Pulmonary artery endothelial cell (primary cell): ENCODE data around the gene NT5C. TPM values are rescaled to one million over a fixed set of nuclear protein-coding genes. Genes with fewer than 3 reads are reported as not detected.
"Not testable (repeated sequence)": the region's sequence is repeated elsewhere in the genome, so short reads cannot be mapped to it uniquely, and the experiment has no call there.

Experiments
- DNase-seq: peaks from one replicate; pipeline ENCODE4 v3.0.0-alpha.2; 2011; ENCODE audit warnings: low read depth, low spot score
- total RNA-seq: library from RNA; depleted of rRNA; stranded (reverse); fragments of >200 nt; gene quantifications from 2 replicates; pipeline ENCODE4 v1.2.3, GENCODE V29; 2014

NT5C gene
- 9.5 TPM in 2 replicates for total RNA-seq

DNA sequence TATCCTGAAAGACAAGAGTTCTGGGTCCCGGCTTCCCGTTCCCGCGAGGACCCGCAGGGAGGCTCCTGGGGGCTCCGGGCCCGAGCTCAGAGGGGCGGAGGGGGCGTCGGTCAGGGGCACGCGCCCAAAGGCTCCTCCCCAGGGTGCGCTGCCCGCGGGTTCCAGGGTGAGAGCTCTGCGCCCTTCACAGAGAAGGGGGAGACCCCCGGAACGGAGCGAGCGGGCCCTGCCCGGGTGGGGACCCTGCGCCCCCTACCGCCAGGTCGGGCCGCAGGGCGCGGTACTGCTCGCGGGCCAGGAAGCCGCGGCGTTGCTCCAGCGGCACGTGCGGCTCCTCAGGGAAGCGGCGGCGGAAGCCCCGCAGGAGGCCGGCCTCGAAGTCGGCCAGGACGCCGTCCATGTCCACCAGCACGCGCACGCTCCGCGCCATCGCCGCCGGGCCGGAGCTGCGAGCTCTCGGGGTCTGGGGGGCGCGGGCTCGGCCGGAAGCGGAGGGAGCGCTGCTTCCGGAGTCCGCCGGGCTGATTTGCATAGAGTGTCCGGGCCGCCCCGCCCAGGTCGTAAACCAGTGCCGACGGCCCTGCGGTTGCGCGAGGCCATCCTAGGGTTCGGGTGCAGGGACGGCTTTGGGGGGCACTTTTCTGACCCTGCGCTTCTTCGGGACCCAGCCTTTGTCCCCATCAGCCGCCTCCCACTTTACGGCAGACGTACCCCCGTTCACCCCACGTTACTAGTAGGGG lies at the start of gene NT5C:
TSS of gene NT5C (minus strand) at position 465 of the 740 bp plus-strand sequence. CDS start at position 430, 35 bp downstream.
- no peak for DNase-seq

GRCh38 chr17:75181110-75181509 lies 49.6 kb upstream of the NT5C start:
- no peak for DNase-seq

GRCh38 chr17:75178453-75178852 lies 46.9 kb upstream of the NT5C start:
- no peak for DNase-seq

DNA sequence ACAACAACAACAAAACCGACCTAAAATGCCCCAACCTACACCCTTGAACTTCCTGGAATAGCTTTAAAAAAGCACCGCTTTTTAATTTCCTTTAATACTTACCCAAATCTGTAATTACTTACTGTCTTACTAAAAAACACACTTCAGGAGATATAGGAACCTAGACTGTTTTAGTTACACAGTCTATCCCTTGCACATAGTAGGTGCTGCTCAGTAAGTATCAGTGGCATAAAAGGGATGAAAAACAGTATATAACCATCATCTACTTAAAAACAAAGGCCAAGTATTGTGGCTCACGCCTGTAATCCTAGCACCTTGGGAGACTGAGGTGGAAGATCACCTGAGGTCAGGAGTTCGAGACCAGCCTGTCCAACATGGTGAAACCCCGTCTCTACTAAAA lies 45.1 kb upstream of the NT5C start:
- DNase-seq = no peak

DNA sequence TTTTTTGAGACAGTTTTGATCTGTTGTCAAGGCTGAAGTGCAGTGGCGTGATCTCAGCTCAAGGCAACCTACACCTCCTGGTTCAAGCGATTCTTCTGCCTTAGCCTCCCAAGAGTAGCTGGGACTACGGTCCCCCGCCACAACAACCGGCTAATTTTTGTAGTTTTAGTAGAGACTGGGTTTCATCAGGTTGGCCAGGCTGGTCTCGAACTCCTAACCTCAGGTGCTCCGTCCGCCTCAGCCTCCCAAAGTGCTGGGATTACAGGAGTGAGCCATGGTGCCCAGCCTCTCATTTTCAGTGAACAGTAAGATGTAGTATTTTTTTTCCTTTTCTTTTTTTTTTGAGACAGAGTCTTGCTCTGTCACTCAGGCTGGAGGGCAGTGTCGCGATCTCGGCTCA lies 43.5 kb upstream of the NT5C start:
- DNase-seq = no peak

DNA sequence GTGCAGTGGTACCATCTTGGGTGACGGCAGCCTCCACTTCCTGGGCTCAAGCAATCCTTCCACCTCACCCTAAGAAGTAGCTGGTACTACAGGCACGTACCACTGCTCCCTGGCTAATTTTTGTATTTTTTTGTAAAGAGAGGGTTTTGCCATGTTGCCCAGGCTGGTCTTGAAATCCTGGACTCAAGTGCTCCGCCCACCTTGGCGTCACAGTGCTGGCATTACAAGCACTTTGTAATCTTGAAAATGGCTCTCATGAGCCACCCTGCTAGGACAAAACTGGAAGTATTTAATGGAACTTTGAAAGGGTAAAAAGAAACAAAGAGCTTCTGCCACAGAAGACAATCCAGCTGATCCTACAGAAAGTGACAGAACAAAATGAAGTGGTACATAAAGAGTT lies 42.0 kb upstream of the NT5C start:
- no peak for DNase-seq

DNA sequence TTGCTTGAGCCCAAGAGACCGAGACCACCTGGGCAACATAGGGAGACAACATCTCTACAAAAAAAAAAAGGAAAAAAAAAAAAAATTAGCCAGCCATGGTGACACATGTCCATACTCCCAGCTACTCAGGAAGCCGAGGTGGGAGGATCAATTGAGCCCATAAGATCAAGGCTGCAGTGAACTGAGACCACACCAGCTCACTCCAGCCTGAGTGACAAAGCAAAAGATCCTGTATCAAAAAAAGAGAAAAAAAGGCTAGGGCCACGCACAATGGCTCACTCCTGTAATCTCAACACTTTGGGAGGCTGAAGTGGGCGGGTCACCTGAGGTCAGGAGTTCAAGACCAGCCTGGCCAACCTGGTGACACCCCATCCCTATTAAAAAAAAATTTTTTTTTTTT lies 37.5 kb upstream of the NT5C start:
- DNase-seq = no peak

DNA sequence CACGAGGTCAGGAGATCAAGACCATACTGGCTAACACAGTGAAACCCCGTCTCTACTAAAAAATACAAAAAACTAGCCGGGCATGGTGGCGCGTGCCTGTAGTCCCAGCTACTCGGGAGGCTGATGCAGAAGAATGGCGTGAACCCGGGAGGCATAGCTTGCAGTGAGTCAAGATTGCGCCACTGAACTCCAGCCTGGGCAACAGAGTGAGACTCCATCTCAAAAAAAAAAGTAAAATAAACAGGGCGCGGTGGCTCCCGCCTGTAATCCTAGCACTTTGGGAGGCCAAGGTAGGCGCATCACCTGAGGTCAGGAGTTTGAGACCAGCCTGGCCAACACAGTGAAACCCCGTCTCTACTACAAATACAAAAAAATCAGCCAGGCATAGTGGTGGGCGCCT lies 33.1 kb upstream of the NT5C start:
- DNase-seq = not testable (repeated sequence)

DNA sequence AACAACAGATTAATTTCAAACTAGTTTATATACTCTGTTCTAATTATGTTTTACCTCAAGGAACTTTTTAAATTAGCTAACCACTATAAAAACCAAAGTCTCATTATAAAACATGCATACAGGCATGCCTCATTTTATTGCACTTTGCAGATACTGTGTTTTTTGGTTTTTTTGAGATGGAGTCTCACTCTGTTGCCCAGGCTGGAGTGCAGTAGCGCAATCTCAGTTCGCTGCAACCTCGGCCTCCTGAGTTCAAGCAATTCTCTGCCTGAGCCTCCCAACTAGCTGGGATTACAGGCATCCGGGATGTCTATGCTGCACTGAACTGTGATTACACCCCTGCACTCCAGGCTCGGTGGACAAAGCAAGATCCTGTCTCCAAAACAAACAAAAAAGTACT lies 31.5 kb upstream of the NT5C start:
- DNase-seq = no peak

- DNase-seq = no peak
These were observed 28.7 kb upstream of the NT5C start for GRCh38 chr17:75160211-75160610.

- no peak for DNase-seq
These were observed 27.9 kb upstream of the NT5C start for GRCh38 chr17:75159196-75160031.

GRCh38 chr17:75158480-75158879 lies 26.9 kb upstream of the NT5C start:
- not testable (repeated sequence) for DNase-seq

GRCh38 chr17:75155191-75155601 lies 23.7 kb upstream of the NT5C start:
- no peak for DNase-seq

DNA sequence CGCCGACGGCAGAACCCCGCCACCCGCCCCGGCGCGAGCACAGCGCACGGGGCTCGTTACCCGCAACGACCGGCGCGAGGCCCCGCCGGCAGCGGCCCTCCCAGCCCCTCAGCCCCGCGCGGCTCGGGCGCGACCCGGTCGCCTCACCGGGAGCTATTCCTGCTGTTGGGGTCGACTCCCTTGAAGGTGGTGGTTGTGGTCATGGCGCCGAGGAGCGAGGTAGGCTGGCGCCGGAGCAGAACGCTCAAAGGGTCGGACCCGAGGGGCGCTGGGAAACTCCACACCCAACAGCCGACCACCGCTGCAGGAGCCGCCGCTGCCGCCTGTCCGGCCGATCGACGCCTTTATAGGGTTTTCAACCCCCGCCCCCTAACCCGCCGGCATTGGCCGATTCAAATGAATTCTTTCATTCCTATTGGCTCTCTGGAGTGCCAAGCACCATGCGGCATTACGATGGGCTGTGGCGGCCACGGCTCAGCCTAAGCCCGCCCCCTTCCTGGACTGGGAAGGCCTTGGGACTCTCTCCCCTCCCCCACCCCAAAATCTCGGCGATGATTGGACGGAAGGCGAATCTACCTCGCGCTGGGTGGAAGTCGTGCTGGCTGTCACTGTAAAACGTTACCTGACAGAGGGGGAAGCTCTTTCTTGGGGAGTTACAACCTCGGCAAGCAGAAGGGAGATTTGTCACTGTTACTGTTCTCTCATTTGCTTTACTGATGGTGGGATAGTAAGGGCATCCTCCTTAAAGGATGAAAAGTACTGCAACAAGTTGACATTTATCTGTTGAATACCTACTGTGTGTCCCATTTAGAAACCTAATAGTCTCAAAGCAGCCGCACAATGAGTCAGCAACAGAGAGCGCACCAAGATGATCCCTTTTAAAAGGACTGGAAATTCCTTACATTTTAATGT lies 22.9 kb upstream of the NT5C start, which contains the start of gene JPT1:
TSS of gene JPT1 (minus strand) at position 318 of the 912 bp plus-strand sequence. CDS start at position 203, 115 bp downstream.
- DNase-seq = peak; percentile 96

- DNase-seq = no peak
These were observed 22.2 kb upstream of the NT5C start for GRCh38 chr17:75153780-75154194.

DNA sequence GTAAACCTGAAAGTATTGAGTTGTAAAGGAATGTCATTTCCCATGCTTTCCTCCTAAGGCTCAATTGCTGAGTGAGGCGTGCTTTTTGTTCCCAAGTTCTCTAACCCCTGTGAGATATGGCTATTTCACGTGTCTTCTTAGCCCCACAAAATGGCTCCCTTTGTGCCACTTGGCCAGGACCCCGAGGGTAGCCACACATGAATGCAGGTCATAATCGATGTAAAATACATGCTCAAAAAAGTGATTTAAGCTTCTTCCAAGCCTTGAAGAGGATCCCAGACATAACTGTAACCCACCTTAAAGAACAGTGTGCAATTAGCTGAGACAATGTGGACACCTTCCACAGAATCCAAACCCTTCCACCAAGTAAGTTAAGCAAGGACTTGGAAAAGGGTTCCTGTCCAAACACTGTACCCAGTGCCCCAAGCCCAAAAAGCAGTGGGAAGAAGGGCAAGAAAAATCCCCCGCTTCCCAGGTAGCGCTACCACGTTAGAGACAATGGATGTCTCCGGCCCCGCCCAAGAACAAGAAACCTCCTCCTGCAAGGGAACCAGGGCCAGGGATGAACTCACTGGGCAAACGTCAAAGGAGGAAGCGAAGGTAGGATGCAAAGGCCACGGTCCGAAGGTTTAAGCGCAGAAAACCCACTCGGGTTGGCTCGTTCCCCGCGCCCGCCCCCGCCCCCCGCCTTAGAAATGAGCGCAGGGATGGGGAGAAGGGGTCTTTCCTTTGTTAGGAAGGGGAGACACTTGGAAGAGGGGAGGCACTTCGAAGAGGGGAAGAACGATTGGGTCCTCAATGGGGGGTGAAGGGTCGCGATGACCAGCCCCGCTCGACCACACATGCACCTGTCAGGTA lies 21.6 kb upstream of the NT5C start:
- DNase-seq = no peak

DNA sequence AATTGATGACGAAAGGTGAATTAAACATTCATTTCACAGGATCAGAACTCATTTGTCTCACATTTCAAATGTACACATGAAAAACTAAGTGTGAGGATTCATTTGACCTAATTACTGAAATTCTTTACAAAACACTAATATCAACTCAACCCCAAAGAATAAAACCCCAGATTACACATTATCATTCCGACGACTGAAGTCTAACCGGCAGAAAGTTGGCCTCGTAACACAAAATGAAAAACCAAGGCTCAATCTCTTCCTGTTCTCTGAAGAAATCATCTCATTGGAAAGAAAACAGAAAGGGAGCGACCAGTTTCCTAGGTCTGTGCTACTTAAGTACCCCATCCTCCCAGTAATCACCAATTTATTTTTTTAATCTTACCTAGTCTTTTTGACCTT lies 21.0 kb upstream of the NT5C start:
- no peak for DNase-seq

DNA sequence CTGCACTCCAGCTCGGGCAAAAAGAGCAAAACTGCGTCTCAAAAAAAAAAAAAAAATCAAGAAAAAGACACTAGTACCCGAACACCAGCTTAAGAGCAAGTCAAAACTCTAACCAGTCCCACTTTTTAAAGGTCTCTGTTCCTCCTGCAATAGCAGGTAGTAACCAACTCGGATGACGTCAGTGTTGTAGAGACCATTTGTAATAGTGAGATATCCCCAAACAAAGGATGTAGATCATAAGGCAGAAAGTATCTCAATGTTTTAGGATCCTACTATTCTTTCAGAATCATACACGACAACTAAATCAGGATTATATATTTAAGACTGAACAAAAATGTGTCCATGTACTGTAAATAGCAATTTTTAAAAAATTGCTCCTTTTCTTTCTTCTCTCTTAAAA lies 20.4 kb upstream of the NT5C start:
- DNase-seq = no peak

- DNase-seq = no peak
These were observed 16.5 kb upstream of the NT5C start for GRCh38 chr17:75147878-75148546.

DNA sequence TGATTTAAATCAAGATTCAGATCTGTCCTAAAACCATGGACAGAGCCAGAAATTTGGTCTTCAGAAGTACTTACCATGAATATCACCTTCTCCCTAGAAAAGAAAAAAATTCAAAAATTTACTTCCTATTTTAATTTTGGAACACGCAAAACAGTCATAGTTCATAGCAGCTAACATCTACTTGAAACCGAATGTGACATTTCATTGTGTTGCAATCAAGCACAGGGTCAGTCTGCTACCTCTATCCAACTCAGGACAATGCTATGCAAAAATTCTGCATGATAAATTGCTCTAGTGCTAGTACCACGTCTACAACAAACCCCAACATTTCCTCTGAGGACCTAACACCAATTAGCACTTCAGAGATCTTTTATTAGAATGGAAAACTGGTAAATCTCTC lies 15.1 kb upstream of the NT5C start:
- no peak for DNase-seq
